ENCODE measurements around the gene PDE4D.

GRCh38 chr5:59583151-59583809 is 310.2 kb downstream of the PDE4D start:
- no peak for TF ChIP-seq CTCF (conservative IDR thresholded peaks at IDR 0.05 in 1 of 2, IDR thresholded peaks at IDR 0.05 in 1 of 2; ENCODE audit: extremely low read depth in 1 of 2, insufficient read depth in 1 of 2, low read depth in 1 of 2, low read length in 2 of 2)
- no peak for TF ChIP-seq EZH2 (IDR thresholded peaks at IDR 0.05; ENCODE audit: borderline replicate concordance, low read length)
